IMR-90 (cell line): ENCODE measurements around the gene PPP2R2D.

Experiments used
- CEBPB ChIP-seq: IDR thresholded peaks from 2 replicates; pipeline ENCODE4 v1.6.1; 2012; ENCODE audit warnings: low read depth, low read length, improper control_type of control experiment
- CHD1 ChIP-seq: IDR thresholded peaks from 2 replicates; pipeline ENCODE4 v1.6.1; 2012; ENCODE audit warnings: low read depth, low read length, improper control_type of control experiment
- FOS ChIP-seq: fragments of 150-350 bp; IDR thresholded peaks from 2 replicates; pipeline ENCODE4 v1.6.1; 2016; ENCODE audit warnings: low read depth, low read length
- MAFK ChIP-seq: IDR thresholded peaks from 2 replicates; pipeline ENCODE4 v1.6.1; 2012; ENCODE audit warnings: low read depth, low read length, improper control_type of control experiment
- MAZ ChIP-seq: IDR thresholded peaks from 2 replicates; pipeline ENCODE4 v1.6.1; 2012; ENCODE audit warnings: low read depth, mild to moderate bottlenecking, low read length, improper control_type of control experiment, moderate library complexity, borderline replicate concordance
- MXI1 ChIP-seq: IDR thresholded peaks from 2 replicates; pipeline ENCODE4 v1.6.1; 2012; ENCODE audit warnings: low read depth, mild to moderate bottlenecking, low read length, moderate library complexity, borderline replicate concordance
- NFE2L2 ChIP-seq: fragments of 150-350 bp; IDR thresholded peaks from 2 replicates; pipeline ENCODE4 v1.6.1; 2016; ENCODE audit warnings: low read depth, mild to moderate bottlenecking, low read length
- POLR2A ChIP-seq: IDR thresholded peaks from 2 replicates; pipeline ENCODE4 v1.6.1; 2012; ENCODE audit warnings: mild to moderate bottlenecking, low read depth, low read length
- RAD21 ChIP-seq: IDR thresholded peaks from 2 replicates; pipeline ENCODE4 v1.6.1; 2012; ENCODE audit warnings: low read length, improper control_type of control experiment
- RFX5 ChIP-seq: IDR thresholded peaks from 2 replicates; pipeline ENCODE4 v1.8.0; 2012; ENCODE audit warnings: low read depth, mild to moderate bottlenecking, low read length, moderate library complexity
- SMC3 ChIP-seq: fragments of 150-350 bp; IDR thresholded peaks from 2 replicates; pipeline ENCODE4 v1.6.1; 2016; ENCODE audit warnings: low read depth, mild to moderate bottlenecking, antibody characterized with exemption, low read length, moderate library complexity
- TF ChIP-seq, protein P1 (sequence below): conservative IDR thresholded peaks from 2 replicates; pipeline ENCODE4 v1.5.1; 2012; ENCODE audit warnings: mild to moderate bottlenecking, low read depth, low read length, improper control_type of control experiment
- TF ChIP-seq, protein P2 (sequence below): fragments of 150-350 bp; IDR thresholded peaks from 2 replicates; pipeline ENCODE4 v1.6.1; 2017; ENCODE audit warnings: mild to moderate bottlenecking, antibody characterized with exemption, low read length, low read depth

DNA sequence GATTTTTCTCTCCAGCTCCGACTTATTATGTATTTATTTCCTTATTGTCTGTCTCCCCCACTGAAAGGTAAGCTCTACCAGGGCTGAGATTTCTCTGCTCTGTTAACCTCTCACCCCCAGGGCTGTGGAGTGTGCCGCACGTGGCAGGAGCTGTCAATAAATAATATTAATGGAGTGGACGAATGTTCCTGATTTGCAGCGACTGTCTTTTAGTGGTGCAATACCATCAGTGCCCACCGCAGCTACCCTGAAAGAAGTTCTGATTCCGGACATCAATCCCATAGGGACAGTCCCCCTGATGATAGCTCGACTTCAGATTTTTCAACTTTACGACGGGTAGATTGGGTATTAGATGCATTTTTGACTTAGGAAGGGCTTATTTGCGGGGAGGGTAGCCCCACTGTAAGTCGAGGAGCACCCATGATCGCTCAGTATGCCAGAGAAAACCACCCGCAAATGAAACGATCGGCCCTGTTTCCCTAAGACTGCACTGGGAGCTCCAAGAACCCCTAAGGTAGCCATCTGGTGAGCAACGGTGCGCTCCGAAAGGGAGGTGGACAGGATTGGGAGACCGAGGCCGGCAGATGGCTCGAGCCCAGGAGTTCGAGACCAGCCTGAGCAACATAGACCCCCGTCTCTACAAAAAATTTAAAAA is 986 bp upstream of the PPP2R2D start:
- TF ChIP-seq, protein P1, sequence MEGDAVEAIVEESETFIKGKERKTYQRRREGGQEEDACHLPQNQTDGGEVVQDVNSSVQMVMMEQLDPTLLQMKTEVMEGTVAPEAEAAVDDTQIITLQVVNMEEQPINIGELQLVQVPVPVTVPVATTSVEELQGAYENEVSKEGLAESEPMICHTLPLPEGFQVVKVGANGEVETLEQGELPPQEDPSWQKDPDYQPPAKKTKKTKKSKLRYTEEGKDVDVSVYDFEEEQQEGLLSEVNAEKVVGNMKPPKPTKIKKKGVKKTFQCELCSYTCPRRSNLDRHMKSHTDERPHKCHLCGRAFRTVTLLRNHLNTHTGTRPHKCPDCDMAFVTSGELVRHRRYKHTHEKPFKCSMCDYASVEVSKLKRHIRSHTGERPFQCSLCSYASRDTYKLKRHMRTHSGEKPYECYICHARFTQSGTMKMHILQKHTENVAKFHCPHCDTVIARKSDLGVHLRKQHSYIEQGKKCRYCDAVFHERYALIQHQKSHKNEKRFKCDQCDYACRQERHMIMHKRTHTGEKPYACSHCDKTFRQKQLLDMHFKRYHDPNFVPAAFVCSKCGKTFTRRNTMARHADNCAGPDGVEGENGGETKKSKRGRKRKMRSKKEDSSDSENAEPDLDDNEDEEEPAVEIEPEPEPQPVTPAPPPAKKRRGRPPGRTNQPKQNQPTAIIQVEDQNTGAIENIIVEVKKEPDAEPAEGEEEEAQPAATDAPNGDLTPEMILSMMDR, result no peak
- TF ChIP-seq FOS (no peak), MAFK (no peak), POLR2A (no peak), NFE2L2 (no peak), RFX5 (no peak), MAZ (no peak), SMC3 (no peak), MXI1 (no peak), CEBPB (no peak), RAD21 (no peak), CHD1 (no peak)
- TF ChIP-seq, protein P2, sequence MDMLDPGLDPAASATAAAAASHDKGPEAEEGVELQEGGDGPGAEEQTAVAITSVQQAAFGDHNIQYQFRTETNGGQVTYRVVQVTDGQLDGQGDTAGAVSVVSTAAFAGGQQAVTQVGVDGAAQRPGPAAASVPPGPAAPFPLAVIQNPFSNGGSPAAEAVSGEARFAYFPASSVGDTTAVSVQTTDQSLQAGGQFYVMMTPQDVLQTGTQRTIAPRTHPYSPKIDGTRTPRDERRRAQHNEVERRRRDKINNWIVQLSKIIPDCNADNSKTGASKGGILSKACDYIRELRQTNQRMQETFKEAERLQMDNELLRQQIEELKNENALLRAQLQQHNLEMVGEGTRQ, result no peak
